ENCODE measurements around the gene TRABD2B. TPM values are rescaled to one million over a fixed set of nuclear protein-coding genes. Genes with fewer than 3 reads are reported as not detected.
A peak's percentile ranks its signal among the peaks of the same experiment; 100 is the strongest.

Gene TRABD2B
- total and polyA plus RNA-seq, 2 of the 13 experiments (the other 11 are each of a cell fraction or from before 2014, with no cell fraction given) = 0.04 TPM; not detected in 1

- TF ChIP-seq TFDP1 (CRISPR knock-in tag; IDR thresholded peaks at IDR 0.05; ENCODE audit: borderline replicate concordance) (peak; percentile 55; the same call in 1 of the 2 replicates), HIVEP1 (CRISPR knock-in tag; IDR thresholded peaks at IDR 0.05) (no peak), PCBP1 (IDR thresholded peaks at IDR 0.05; ENCODE audit: borderline replicate concordance, low read depth, low read length) (no peak), ZSCAN12 (CRISPR knock-in tag; IDR thresholded peaks at IDR 0.05) (no peak), MEIS1 (CRISPR knock-in tag; IDR thresholded peaks at IDR 0.05; ENCODE audit: borderline replicate concordance) (0 out of 2 replicates have a peak, but pooled peaks have one; percentile 5), HMG20A (CRISPR knock-in tag; IDR thresholded peaks at IDR 0.05; ENCODE audit: borderline replicate concordance) (0 out of 2 replicates have a peak, but pooled peaks have one; percentile 19), RBAK (CRISPR knock-in tag; IDR thresholded peaks at IDR 0.05) (0 out of 2 replicates have a peak, but pooled peaks have one; percentile 39), ZNF570 (CRISPR knock-in tag; IDR thresholded peaks at IDR 0.05; ENCODE audit: borderline replicate concordance) (no peak), FOXA3 (CRISPR knock-in tag; IDR thresholded peaks at IDR 0.05) (peak; percentile 70), MNT (IDR thresholded peaks at IDR 0.05) (no peak), NFIC (IDR thresholded peaks at IDR 0.05; ENCODE audit: low read length) (no peak), NR2F6 (IDR thresholded peaks at IDR 0.05) (peak; percentile 70; the same call in 1 of the 2 replicates), NR2F6 (CRISPR knock-in tag; IDR thresholded peaks at IDR 0.05) (peak; percentile 82), ZNF318 (CRISPR knock-in tag; IDR thresholded peaks at IDR 0.05) (no peak), ATM (IDR thresholded peaks at IDR 0.05; ENCODE audit: borderline replicate concordance) (no peak), MED13 (CRISPR knock-in tag; IDR thresholded peaks at IDR 0.05) (no peak), ZNF138 (CRISPR knock-in tag; IDR thresholded peaks at IDR 0.05; ENCODE audit: low read depth) (no peak), ZNF24 (IDR thresholded peaks at IDR 0.05) (no peak)
- TF ChIP-seq, protein P1, sequence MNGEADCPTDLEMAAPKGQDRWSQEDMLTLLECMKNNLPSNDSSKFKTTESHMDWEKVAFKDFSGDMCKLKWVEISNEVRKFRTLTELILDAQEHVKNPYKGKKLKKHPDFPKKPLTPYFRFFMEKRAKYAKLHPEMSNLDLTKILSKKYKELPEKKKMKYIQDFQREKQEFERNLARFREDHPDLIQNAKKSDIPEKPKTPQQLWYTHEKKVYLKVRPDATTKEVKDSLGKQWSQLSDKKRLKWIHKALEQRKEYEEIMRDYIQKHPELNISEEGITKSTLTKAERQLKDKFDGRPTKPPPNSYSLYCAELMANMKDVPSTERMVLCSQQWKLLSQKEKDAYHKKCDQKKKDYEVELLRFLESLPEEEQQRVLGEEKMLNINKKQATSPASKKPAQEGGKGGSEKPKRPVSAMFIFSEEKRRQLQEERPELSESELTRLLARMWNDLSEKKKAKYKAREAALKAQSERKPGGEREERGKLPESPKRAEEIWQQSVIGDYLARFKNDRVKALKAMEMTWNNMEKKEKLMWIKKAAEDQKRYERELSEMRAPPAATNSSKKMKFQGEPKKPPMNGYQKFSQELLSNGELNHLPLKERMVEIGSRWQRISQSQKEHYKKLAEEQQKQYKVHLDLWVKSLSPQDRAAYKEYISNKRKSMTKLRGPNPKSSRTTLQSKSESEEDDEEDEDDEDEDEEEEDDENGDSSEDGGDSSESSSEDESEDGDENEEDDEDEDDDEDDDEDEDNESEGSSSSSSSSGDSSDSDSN (CRISPR knock-in tag; IDR thresholded peaks at IDR 0.05) = 0 out of 2 replicates have a peak, but pooled peaks have one; percentile 2
These were observed 177.7 kb downstream of the TRABD2B start (continued) for GRCh38 chr1:47819574-47819888.
